HuH-7 (cell line): ENCODE measurements around the gene GABARAP.

ENCODE experiments used
- DNase-seq: peaks from one replicate; pipeline ENCODE4 v3.0.0; 2011; ENCODE audit warnings: low spot score

Gene GABARAP

DNA sequence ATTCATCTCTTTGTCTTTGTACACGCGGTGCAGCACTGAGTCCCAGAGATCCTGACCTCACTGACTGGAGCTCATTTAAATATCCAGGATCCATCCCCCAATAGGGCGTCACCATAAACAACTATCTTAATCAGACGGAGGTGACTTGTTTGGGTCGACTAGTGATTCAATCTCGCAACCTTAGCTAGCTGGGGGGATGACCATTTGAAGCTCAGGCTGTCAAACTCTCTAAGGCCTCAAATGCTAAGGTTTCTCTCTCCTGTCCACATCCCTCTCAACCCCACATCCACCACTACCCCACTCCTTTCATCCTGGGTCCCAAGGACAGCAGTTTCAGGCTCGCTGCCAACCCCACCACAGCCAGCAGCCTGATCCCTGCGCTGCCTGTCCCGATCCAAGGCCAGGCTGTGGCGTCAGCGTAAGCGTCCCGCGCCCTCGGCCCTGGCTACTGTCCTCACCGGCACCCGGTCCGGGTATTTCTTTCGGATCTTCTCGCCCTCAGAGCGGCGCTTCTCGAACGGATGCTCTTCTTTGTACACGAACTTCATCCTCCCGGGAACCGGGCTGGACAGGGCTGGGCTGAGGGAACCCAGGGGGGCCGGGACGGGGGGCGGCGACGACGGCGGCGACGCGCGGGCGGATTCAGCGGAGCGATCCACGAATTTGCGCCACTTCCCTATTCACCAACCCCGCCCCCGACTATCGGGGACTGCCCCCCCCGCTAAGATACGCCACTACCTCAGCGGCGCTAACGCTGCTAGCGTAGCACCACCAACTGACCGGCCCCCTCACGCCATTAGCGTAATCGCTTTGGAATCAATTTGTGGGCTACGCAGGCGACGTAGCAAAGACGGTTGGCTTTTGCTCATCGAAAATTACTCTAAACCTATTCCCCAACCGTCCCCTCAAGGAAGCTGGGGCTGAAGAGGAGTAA lies at the start of gene GABARAP:
TSS of gene GABARAP (minus strand) at position 667 of the 934 bp plus-strand sequence. CDS start at position 548, 119 bp downstream.
- peak; percentile 61 for DNase-seq

GRCh38 chr17:7290685-7291084 lies 48.4 kb upstream of the GABARAP start:
- DNase-seq, result no peak

DNA sequence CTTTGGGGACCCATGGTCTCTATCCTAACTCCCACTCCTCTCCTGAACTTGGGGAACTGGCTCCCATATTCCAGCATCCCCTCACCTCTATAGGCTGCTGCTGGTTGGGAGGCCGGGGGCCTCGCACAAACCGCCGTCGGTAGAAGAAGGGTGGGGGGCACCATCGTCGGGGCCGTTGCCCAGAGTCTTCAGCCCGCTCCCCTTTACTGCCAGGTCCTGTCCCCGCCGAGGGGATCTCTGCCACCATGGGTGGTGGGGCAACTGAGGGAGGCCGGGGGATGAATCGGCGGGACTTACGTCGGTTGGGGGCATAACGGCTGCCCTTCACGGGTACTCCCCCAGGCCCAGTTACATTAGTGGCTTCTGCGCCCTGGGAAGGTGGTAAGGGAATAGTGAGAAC lies 47.9 kb upstream of the GABARAP start:
- DNase-seq, result no peak

GRCh38 chr17:7289256-7290032 lies 47.2 kb upstream of the GABARAP start:
- DNase-seq, result no peak

- no peak for DNase-seq
These were observed 43.4 kb upstream of the GABARAP start for GRCh38 chr17:7285679-7286078.

GRCh38 chr17:7284911-7285310 lies 42.7 kb upstream of the GABARAP start:
- no peak for DNase-seq

DNA sequence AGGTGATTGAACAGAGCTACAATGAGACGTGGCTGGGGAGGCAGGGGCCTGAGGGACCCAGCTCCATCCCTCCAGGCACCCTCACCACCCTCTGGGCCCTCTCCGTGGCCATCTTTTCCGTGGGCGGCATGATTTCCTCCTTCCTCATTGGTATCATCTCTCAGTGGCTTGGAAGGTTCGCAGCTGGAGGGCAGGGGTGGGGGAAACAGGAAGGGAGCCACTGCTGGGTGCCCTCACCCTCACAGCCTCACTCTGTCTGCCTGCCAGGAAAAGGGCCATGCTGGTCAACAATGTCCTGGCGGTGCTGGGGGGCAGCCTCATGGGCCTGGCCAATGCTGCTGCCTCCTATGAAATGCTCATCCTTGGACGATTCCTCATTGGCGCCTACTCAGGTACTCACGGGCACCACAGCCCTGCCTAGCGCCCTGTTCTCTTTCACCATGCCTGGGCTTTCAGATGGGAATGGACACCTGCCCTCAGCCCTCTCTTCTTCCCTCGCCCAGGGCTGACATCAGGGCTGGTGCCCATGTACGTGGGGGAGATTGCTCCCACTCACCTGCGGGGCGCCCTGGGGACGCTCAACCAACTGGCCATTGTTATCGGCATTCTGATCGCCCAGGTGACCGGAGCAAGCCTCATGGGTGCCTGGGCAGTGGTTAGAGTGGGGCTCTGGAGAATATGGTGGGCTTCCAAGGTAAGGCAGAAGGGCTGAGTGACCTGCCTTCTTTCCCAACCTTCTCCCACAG lies 41.4 kb upstream of the GABARAP start:
- DNase-seq, result no peak

DNA sequence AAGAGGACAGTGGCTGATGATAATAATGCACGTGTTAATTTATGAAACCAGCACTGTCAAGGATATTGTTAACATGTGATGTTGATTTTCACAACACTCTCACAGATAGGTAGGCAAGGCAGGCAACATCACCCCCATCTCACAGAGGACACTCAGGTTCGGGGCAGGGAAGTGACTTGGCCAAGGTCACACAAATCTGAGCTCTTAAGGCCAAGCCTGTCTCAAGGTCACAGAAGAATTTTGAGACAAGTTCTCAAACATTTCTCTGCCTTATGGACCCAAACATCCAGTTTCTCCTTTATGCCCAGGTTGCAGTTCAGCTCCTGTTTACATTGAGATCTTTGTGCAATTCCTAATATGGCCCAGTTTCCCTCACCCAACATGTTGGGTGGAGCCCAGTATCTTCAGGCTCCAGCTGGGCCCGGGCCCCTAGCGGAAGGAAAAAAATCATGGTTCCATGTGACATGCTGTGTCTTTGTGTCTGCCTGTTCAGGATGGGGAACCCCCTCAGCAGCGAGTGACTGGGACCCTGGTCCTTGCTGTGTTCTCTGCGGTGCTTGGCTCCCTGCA lies 40.6 kb upstream of the GABARAP start:
- no peak for DNase-seq

GRCh38 chr17:7281953-7282751 lies 39.9 kb upstream of the GABARAP start:
- DNase-seq, result no peak

GRCh38 chr17:7281074-7281952 lies 39.1 kb upstream of the GABARAP start, which contains the start of gene SLC2A4:
Gene SLC2A4, plus strand, starts transcription at chr17:7281718. Its CDS starts 217 bp downstream, at chr17:7281935.
- peak; percentile 98 for DNase-seq

DNA sequence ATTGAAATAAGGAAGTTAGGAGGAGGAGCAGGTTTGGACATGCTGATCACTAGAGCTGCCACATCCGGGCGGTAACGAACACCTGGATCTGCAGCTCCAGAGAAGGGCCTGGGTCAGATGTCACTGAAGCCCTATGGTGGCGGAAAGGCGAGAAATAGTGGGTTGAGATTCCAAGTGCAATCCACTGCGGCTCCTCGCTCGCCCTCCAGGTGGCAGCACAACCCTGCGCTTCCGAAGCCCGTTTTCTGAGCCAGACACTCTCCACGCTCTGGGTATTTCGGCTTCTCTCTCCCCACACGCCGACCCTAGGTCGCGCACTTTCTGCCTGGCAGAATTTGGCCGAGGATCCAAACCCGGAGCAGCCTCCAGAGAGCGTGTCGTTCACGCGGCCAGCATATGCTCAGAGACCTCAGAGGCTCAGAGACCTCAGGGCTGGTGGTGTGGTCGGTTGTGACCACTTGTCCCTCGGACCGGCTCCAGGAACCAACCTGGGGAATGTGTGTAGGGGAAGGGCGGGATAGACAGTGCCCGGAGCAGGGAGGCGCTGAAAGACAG lies 38.3 kb upstream of the GABARAP start:
- DNase-seq, result peak; percentile 73

GRCh38 chr17:7279448-7279847 lies 37.2 kb upstream of the GABARAP start:
- DNase-seq, result no peak

DNA sequence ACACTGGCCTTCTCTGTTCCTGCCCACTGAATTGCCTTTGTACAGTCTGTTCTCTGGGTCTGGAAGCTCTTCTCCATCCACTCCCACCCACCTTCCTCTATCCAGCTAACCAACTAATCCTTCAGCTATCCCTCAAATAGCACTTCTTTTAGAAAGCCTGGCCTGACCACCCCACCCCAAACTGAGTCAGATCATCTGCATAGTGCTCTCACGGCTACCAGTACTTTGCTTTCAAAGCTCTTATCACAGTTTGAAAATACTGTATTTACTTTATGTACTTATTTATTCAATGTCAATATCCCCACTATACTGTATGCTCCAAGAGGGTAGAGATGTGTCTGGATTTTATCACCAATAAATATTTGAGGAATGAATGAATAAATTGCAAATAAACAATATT lies 24.5 kb upstream of the GABARAP start:
- DNase-seq, result no peak

- DNase-seq, result no peak
These were observed 21.5 kb upstream of the GABARAP start for GRCh38 chr17:7263801-7264078.

GRCh38 chr17:7262935-7263800 lies 20.9 kb upstream of the GABARAP start:
- no peak for DNase-seq

DNA sequence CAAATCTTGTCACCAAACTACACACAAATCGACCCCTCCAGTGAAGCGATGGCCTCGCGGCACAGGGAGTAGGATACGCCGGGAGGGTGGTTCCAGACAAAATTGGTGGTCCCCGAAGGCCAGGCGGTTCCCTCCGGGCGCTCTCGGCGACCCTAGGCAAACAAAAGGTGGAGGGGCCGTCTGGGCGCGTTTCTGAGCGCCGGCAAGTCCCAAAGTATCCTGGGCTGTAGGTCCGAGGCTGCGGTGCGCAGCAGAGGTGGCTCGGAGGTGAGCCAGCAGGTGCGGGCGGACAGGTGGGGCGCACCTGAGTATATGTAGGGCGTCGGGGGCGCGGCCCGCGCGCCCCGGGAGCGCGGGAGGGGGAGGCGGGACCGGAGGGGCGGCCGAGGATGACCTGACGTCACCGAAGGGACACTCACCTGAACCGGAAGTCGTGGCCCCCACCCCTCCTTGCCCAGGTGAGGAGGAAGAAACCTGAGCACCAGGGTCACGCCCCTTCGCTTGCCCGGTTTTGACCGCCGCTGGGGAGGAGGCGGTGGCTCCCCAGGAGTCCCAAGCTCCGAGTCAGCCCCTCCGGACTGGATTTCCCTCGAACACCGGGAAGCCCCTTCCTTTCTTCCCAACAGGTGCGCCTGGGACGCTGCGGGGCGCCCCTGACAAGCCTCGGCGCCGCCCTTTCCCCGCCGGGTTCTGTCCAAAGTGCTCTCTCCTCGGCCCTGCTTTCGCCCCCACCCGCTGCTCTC lies 20.1 kb upstream of the GABARAP start, which contains the start of gene CLDN7:
TSS of gene CLDN7 (minus strand) at position 287 of the 743 bp plus-strand sequence. CDS start 435 bp downstream, outside the sequence.
- no peak for DNase-seq

- DNase-seq, result no peak
These were observed 19.3 kb upstream of the GABARAP start for GRCh38 chr17:7261379-7262191.
